GM21447 (cell line): Measurements from ENCODE around the gene CYSTM1.

ENCODE experiments used
- ATAC-seq: cut with Tn5 transposase; IDR thresholded peaks from one replicate; pipeline ENCODE4 v1.9.1; 2021; ENCODE audit not compliant: unreplicated experiment

Gene CYSTM1

GRCh38 chr5:140252470-140253126 is 77.6 kb downstream of the CYSTM1 start:
- no peak for ATAC-seq

DNA sequence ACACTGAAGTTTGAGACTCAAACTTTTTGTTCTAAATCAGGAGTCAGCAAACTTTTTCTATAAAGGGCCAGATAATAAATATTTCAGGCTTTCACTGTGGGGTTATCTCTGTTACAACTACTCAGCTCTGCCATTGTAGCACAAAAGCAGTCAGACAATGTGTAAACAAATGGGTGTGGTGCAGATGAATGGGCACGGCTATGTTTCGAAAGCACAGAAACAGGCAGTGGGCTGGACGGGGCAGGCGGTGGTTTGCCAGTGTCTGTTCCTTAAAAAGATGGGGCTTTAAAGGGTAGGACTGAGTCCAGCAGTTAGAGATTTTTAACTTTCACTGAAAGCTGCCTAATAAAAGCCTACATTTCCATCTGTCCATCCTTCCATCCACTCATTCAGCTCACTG is 79.0 kb downstream of the CYSTM1 start:
- ATAC-seq = no peak

GRCh38 chr5:140255460-140256157 is 80.6 kb downstream of the CYSTM1 start:
- no peak for ATAC-seq

DNA sequence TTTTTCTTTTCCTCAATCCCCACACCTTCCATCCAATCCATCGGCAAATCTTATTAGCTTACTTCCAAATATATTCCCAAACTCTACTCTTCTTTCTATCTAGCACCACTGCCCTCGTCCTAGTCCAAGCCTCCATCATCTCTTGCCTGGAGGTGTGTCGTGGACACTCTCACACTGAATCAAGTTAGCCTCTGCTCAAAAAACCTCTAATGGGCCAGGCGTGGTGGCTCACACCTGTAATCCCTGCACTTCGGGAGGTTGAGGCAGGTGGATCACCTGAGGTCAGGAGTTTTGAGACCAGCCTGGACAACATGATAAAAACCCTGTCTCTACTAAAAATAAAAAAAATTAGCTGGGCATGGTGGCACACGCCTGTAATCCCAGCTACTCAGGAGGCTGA is 81.7 kb downstream of the CYSTM1 start:
- no peak for ATAC-seq

GRCh38 chr5:140258016-140258415 is 83.0 kb downstream of the CYSTM1 start:
- no peak for ATAC-seq

- ATAC-seq = no peak
Measured at GRCh38 chr5:140258873-140259272, 83.9 kb downstream of the CYSTM1 start.

DNA sequence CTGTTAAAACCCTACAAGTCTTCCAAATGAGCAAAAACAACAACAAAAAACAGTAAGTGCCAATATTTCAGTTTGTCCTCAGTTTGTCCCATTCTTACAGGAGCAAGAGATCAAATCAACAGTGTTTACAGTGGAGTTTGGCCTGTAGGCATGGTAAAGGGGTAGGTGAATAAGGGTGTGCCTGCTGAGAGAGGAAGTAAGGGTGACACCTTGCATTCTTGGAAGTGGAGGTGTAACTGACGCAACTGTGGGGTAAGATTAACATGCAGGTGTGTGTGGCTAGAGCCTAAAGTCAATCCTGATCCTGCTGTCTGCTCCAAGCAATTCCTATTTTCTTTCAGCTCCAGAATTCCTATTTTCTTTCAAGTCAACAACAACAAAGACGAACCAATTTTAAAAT is 84.5 kb downstream of the CYSTM1 start:
- ATAC-seq = no peak

DNA sequence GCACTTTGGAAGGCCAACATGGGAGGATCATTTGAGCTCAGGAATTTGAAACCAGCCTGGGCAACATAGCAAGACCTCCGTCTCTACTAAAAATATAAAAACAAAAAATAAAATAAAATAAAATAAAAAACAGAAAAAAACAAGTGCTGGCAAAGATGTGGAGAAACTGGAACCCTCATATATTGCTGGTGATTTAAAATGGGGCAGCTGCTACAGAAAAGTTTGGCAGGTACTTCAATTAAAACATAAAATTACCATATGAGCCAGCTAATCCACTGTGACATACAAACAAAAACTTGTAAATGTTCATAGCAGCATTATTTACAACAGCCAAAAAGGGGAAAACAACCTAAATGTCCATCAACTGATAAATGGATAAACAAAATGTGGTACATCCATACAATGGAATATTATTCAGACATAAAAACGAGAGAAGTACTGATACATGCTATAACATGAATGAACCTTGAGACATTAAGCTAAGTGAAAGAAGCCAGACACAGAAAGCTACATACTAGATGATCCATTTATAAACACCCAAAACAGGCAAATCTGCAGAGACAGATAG is 85.2 kb downstream of the CYSTM1 start:
- ATAC-seq = no peak

DNA sequence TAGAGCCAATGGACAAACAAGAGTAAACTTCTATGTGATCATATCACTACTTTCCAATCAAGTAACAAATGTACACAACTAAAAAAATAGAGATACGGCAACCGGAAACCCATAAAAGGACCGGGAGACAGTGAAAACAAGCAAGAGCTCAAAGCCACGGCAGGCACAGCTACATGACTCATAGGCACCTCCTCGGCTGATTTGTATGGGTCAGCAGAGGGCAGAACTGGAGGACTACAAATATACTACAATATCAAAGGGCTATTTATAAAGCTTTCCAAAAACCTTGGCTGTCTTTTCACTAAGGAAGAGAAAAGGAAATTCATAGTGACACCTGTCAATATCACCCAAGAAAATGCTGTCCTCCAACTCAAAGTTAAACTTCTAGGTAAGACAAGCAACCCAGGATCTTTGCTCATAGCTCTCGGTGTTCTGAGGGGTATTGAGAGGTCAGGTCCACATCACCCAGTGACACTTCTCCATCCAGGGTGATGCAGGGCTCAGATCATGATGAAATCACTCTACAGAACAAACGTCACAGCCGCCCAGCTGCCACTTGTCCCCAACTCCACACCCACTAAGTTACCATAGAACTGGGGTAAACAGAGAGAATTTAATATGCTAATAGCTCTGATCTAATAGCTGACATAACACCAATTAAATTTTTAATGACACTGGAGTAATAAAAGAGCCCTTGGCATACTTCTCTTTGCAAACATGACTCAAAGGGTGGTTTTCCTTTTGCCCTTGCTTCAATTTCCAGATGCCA is 86.6 kb downstream of the CYSTM1 start:
- ATAC-seq = no peak

- no peak for ATAC-seq
Measured at GRCh38 chr5:140262221-140262620, 87.2 kb downstream of the CYSTM1 start.

DNA sequence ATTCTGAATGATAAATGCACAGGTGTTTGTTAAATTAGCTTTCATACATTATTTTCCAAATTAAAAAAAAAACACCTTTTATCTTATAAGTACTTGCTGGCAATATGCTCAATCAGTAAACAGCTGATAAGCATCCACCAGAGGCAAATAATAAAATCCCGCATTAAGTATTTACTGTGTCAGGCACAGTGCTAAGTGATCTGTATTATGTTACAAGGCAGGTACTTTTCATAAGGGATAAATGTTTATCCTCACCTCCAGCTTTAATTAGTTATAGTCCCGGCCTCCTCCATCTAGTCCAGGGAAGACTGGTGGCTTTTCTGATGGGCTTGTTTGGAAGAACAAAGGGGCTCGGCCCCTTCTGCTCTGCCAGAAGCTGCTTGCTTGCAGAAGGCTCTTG is 87.9 kb downstream of the CYSTM1 start:
- ATAC-seq = no peak

DNA sequence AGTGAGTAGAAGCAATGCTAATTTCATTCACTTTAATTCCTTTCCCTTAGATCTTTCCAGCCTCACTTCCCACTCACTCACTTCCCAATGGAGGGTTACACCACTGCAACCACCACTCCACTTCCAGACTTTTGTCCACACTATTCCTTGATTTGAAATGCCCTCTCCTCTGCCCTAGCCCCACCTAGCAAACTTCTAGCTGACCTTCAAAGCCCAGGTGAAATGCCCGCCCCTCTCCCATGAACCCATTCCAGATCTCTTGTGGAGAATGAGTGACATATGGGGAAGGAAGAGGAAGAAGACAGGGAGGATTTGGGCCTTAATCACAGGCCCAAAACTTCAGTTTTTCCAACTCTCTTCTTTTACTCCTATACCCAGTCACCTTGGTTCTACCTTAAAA is 90.9 kb downstream of the CYSTM1 start:
- ATAC-seq = no peak

GRCh38 chr5:140266471-140267200 is 91.6 kb downstream of the CYSTM1 start:
- no peak for ATAC-seq

- no peak for ATAC-seq
Measured at GRCh38 chr5:140267201-140267540, 92.2 kb downstream of the CYSTM1 start.

DNA sequence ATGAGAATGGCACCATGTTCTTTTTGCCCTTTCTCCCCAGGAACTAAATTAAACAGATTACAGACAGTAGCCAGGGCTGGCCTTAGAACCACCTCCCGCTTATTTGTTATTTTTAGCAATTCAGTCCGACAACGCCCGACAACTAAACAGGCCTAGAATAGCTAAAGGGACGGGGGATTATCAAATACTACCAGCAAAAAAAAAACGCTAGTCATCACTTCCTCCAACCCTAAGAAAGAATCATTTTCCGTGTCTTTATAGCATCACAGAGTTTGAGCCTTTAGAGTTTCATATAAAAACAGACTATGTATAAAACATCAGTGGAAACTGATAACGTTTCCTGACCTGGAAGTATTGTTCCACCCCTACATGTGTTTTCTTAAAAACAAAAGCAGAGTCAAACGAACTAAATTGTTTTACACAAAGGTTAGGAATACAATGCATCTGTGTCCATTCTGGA is 92.6 kb downstream of the CYSTM1 start:
- ATAC-seq = no peak

DNA sequence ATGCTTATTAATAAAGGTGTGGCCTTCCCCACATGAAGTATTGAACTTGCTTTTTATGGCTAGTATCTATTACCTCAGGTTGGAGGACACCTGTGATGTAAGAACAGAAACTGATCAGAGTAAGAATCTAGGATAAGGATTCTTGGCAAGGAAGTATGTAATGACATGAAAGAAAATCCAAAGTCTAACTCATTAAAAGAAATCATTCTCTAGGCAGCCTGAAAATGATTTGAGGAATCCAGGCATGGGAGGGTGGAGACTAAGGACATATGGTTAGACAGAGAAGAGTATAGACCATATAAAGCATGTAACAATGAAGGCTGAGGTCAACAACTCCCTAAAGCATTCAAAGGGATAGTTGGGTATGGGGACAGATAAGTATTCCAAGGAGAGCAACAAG is 95.0 kb downstream of the CYSTM1 start:
- ATAC-seq = no peak

- ATAC-seq = no peak
Measured at GRCh38 chr5:140273401-140273877, 98.5 kb downstream of the CYSTM1 start.

DNA sequence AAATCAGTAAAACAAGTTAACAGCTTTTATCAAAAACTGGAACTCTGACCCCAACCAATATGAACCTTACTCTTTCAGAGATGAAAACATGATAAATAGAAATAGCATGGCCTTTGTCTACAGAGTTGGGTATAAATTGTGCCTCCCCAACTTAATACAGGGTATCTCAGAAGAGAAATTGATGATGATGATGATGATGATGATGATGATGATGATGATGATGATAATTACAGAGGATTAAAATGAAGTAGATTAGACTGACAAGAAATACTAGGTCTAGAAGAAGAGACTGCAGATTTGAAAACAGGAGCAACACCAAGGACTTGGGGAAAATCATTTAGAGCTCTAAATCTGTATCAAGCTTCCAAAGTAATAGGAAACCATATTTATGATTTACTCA is 100.8 kb downstream of the CYSTM1 start:
- no peak for ATAC-seq

GRCh38 chr5:140282266-140282665 is 107.3 kb downstream of the CYSTM1 start:
- ATAC-seq = no peak

DNA sequence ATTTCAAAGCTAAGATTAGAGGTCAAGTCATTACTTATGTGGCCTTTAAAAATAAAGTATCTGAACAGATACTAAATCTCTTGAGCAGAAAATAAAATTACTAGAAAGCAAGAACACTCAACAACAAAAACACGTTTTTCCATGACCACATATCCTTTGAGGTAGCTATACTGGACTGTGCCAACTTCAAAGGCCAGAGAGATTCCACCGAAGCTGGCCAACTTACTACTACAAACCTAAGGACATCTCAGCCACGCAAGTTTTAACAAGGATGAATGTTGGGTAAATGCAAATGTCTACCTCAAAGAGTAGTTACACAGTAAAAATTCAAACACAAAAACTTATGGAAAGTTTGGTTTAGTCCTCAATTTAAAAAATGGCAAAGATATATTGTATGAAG is 109.0 kb downstream of the CYSTM1 start:
- ATAC-seq = no peak

GRCh38 chr5:140286424-140286823 is 111.4 kb downstream of the CYSTM1 start:
- ATAC-seq = no peak
